HEK293 (cell line): ENCODE measurements around the gene CIDEA.

Experiments used
- CTCF ChIA-PET: fragments of 350-600 bp; formaldehyde crosslinking; extraction: SDS; loops from one replicate; lab custom pipeline; 2021; ENCODE audit warnings: antibody characterized with exemption; lab: Yijun Ruan, JAX
- POLR2A ChIA-PET: fragments of 300-600 bp; formaldehyde crosslinking; extraction: SDS; loops from one replicate; lab custom pipeline; 2020; ENCODE audit warnings: antibody characterized with exemption, inconsistent platforms; lab: Yijun Ruan, JAX
- H3K27ac ChIP-seq: fragments of 200-500 bp; sonication (Bioruptor generic); 2 replicates; pipeline ENCODE4 v1.5.1; 2014; ENCODE audit warnings: low read depth, low read length, control low read depth, inconsistent platforms; ENCODE audit errors: extremely low read depth
- H3K36me3 ChIP-seq, 2 experiments: fragments of 200-500 bp in 1 of 2; sonication (Bioruptor generic) in 1 of 2; 1 replicate in 1 of 2; 2 replicates in 1 of 2; pipeline ENCODE4 v1.5.1; 2014 to 2017; ENCODE audit warnings: inconsistent platforms in 2 of 2, low read length in 2 of 2; ENCODE audit not compliant: control insufficient read depth in 2 of 2, insufficient read depth in 1 of 2
- H3K4me1 ChIP-seq: fragments of 200-500 bp; sonication (Bioruptor generic); 2 replicates; pipeline ENCODE4 v1.5.1; 2014; ENCODE audit warnings: mild to moderate bottlenecking, low read length, inconsistent platforms; ENCODE audit not compliant: control insufficient read depth, insufficient read depth
- H3K4me3 ChIP-seq: 2 replicates; pipeline ENCODE4 v1.5.1; 2011; ENCODE audit warnings: low read depth, mild to moderate bottlenecking, control low read depth, low read length, moderate library complexity
- H3K9me3 ChIP-seq: fragments of 200-500 bp; sonication (Bioruptor generic); 2 replicates; pipeline ENCODE4 v1.5.1; 2014; ENCODE audit warnings: low read depth, low read length, inconsistent platforms; ENCODE audit not compliant: control insufficient read depth, insufficient read depth
- HOXC10 ChIP-seq: sonication (generic); formaldehyde crosslinking; IDR thresholded peaks from 2 replicates; pipeline ENCODE4 v1.8.1; 2023; ENCODE audit warnings: mild to moderate bottlenecking, missing genetic modification reagents
- TCF7L2 ChIP-seq: IDR thresholded peaks from 2 replicates; pipeline ENCODE4 v1.6.1; 2011; ENCODE audit warnings: low read depth, mild to moderate bottlenecking, inconsistent platforms, low read length, moderate library complexity, borderline replicate concordance
- ZNF239 ChIP-seq: fragments of 450-650 bp; formaldehyde crosslinking; IDR thresholded peaks from 2 replicates; pipeline ENCODE4 v1.5.1; 2016; ENCODE audit warnings: missing biosample characterization, missing genetic modification characterization
- ZNF266 ChIP-seq: fragments of 450-650 bp; formaldehyde crosslinking; IDR thresholded peaks from 2 replicates; pipeline ENCODE4 v1.5.1; 2016; ENCODE audit warnings: missing biosample characterization, missing genetic modification characterization, low read depth
- ZNF324 ChIP-seq: fragments of 450-650 bp; formaldehyde crosslinking; IDR thresholded peaks from 2 replicates; pipeline ENCODE4 v1.5.1; 2016; ENCODE audit warnings: missing biosample characterization, missing genetic modification characterization
- ZNF580 ChIP-seq: fragments of 450-650 bp; formaldehyde crosslinking; IDR thresholded peaks from 2 replicates; pipeline ENCODE4 v1.5.1; 2016; ENCODE audit warnings: missing biosample characterization, missing genetic modification characterization
- ZNF658 ChIP-seq: fragments of 450-650 bp; formaldehyde crosslinking; IDR thresholded peaks from 2 replicates; pipeline ENCODE4; 2016; ENCODE audit warnings: missing biosample characterization, missing genetic modification characterization
- ZNF677 ChIP-seq: fragments of 450-650 bp; IDR thresholded peaks from 2 replicates; pipeline ENCODE4 v1.5.0; 2018; ENCODE audit warnings: missing biosample characterization, mild to moderate bottlenecking, missing genetic modification characterization, moderate library complexity
- ZNF701 ChIP-seq: fragments of 450-650 bp; formaldehyde crosslinking; IDR thresholded peaks from 2 replicates; pipeline ENCODE4 v1.5.1; 2016; ENCODE audit warnings: missing biosample characterization, missing genetic modification characterization
- ZNF776 ChIP-seq: fragments of 450-650 bp; formaldehyde crosslinking; IDR thresholded peaks from 2 replicates; pipeline ENCODE4 v1.5.0; 2017; ENCODE audit warnings: missing biosample characterization, missing genetic modification characterization, borderline replicate concordance
- ZNF791 ChIP-seq: fragments of 450-650 bp; formaldehyde crosslinking; IDR thresholded peaks from 2 replicates; pipeline ENCODE4 v1.5.1; 2016; ENCODE audit warnings: missing biosample characterization, missing genetic modification characterization
- ZSCAN16 ChIP-seq: fragments of 450-650 bp; formaldehyde crosslinking; IDR thresholded peaks from 2 replicates; pipeline ENCODE4 v1.5.1; 2016; ENCODE audit warnings: missing biosample characterization, missing genetic modification characterization
- ZSCAN18 ChIP-seq: fragments of 450-650 bp; formaldehyde crosslinking; IDR thresholded peaks from 2 replicates; pipeline ENCODE4 v1.5.1; 2016; ENCODE audit warnings: missing biosample characterization, missing genetic modification characterization
- TF ChIP-seq, protein P1 (sequence below): fragments of 450-650 bp; formaldehyde crosslinking; IDR thresholded peaks from 2 replicates; pipeline ENCODE4 v1.5.0; 2017; ENCODE audit warnings: missing biosample characterization, missing genetic modification characterization, borderline replicate concordance
- TF ChIP-seq, protein P2 (sequence below): fragments of 450-650 bp; formaldehyde crosslinking; IDR thresholded peaks from 2 replicates; pipeline ENCODE4 v1.5.1; 2016; ENCODE audit warnings: missing biosample characterization, missing genetic modification characterization, borderline replicate concordance

Gene CIDEA

DNA sequence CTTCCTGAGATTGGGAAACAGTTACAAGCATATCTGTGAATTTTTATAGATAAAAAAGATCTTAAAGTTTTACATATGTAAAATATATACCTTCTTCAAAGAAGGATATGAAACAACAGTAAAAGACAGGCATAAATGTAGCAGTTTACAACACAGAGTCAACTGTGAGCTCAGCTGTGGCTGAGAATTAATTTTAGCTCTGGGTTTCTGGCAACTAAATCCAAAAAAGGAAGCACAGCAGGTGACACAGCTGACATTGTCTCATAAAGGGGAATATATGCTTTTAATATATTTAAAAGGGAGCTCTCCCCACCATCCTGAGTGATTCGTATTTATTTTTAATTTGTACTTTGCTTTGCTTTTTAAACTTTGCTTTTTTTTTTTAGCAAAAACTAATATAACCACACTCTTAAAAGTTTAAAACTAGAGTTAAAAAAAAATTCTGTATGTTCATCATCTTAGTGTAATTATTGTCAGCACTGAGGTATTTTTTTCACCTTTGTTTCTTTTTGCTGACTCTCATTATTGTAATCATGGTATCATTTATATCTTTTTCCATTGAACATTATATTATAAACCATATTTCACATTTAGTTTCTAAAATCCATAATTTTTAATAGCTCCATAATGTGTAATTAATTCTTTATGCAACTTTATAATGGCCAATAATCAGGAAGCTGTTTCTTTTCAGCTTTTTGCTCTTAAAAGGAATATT, 60.6 kb downstream of the CIDEA start:
- Histone ChIP-seq H3K4me1 (no peaks in the 10 kb centered on the region), H3K36me3 (peaks cover 41 to 81% of the 10 kb centered on the region in 2 experiments), H3K27ac (no peak overlapping the region), H3K4me3 (no peak overlapping the region), H3K9me3 (no peaks in the 10 kb centered on the region)
- ChIA-PET POLR2A (interaction anchor here (1.0 to 1.2 kb wide), 2 partner anchors 10 to 63 kb away, joined by 3 to 4 read pairs; partner anchors contain the start of gene AFG3L2), CTCF (interaction anchor here (1.1 to 12.6 kb wide), 2 partner anchors 13 to 43 kb away, joined by 4 to 101 read pairs; no protein-coding TSS in a partner anchor)
- no peak for TF ChIP-seq ZNF776 (tag by site-specific recombination)
- TF ChIP-seq, protein P1, sequence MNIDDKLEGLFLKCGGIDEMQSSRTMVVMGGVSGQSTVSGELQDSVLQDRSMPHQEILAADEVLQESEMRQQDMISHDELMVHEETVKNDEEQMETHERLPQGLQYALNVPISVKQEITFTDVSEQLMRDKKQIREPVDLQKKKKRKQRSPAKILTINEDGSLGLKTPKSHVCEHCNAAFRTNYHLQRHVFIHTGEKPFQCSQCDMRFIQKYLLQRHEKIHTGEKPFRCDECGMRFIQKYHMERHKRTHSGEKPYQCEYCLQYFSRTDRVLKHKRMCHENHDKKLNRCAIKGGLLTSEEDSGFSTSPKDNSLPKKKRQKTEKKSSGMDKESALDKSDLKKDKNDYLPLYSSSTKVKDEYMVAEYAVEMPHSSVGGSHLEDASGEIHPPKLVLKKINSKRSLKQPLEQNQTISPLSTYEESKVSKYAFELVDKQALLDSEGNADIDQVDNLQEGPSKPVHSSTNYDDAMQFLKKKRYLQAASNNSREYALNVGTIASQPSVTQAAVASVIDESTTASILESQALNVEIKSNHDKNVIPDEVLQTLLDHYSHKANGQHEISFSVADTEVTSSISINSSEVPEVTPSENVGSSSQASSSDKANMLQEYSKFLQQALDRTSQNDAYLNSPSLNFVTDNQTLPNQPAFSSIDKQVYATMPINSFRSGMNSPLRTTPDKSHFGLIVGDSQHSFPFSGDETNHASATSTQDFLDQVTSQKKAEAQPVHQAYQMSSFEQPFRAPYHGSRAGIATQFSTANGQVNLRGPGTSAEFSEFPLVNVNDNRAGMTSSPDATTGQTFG (tag by site-specific recombination): no peak
- TF ChIP-seq ZNF239 (tag by site-specific recombination): no peak
- no peak for TF ChIP-seq ZSCAN16 (tag by site-specific recombination)
- no peak for TF ChIP-seq ZNF791
- no peak for TF ChIP-seq ZNF266
- TF ChIP-seq TCF7L2: no peak
- no peak for TF ChIP-seq ZNF677 (tag by site-specific recombination)
- TF ChIP-seq, protein P2, sequence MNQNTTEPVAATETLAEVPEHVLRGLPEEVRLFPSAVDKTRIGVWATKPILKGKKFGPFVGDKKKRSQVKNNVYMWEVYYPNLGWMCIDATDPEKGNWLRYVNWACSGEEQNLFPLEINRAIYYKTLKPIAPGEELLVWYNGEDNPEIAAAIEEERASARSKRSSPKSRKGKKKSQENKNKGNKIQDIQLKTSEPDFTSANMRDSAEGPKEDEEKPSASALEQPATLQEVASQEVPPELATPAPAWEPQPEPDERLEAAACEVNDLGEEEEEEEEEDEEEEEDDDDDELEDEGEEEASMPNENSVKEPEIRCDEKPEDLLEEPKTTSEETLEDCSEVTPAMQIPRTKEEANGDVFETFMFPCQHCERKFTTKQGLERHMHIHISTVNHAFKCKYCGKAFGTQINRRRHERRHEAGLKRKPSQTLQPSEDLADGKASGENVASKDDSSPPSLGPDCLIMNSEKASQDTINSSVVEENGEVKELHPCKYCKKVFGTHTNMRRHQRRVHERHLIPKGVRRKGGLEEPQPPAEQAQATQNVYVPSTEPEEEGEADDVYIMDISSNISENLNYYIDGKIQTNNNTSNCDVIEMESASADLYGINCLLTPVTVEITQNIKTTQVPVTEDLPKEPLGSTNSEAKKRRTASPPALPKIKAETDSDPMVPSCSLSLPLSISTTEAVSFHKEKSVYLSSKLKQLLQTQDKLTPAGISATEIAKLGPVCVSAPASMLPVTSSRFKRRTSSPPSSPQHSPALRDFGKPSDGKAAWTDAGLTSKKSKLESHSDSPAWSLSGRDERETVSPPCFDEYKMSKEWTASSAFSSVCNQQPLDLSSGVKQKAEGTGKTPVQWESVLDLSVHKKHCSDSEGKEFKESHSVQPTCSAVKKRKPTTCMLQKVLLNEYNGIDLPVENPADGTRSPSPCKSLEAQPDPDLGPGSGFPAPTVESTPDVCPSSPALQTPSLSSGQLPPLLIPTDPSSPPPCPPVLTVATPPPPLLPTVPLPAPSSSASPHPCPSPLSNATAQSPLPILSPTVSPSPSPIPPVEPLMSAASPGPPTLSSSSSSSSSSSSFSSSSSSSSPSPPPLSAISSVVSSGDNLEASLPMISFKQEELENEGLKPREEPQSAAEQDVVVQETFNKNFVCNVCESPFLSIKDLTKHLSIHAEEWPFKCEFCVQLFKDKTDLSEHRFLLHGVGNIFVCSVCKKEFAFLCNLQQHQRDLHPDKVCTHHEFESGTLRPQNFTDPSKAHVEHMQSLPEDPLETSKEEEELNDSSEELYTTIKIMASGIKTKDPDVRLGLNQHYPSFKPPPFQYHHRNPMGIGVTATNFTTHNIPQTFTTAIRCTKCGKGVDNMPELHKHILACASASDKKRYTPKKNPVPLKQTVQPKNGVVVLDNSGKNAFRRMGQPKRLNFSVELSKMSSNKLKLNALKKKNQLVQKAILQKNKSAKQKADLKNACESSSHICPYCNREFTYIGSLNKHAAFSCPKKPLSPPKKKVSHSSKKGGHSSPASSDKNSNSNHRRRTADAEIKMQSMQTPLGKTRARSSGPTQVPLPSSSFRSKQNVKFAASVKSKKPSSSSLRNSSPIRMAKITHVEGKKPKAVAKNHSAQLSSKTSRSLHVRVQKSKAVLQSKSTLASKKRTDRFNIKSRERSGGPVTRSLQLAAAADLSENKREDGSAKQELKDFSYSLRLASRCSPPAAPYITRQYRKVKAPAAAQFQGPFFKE (tag by site-specific recombination): no peak
- no peak for TF ChIP-seq ZNF580
- TF ChIP-seq HOXC10 (CRISPR knock-in tag): no peak
- TF ChIP-seq ZNF701 (tag by site-specific recombination): no peak
- TF ChIP-seq ZNF324 (tag by site-specific recombination): no peak
- no peak for TF ChIP-seq ZSCAN18
- no peak for TF ChIP-seq ZNF658
